Stimulated activated CD4-positive, alpha-beta T cell treated with anti-CD3 and anti-CD28 coated beads, Interleukin-2, amount 100 ng/mL, for 4 hours (primary cell): ENCODE measurements around the gene LRRC3.
"Not testable (repeated sequence)": the region's sequence is repeated elsewhere in the genome, so short reads cannot be mapped to it uniquely, and the experiment has no call there.

Experiments
- DNase-seq: peaks from one replicate; pipeline ENCODE4 v3.0.0-alpha.2; 2020; ENCODE audit warnings: low read depth

LRRC3 gene

GRCh38 chr21:44454747-44455523, at the start of gene LRRC3:
LRRC3 (plus strand) TSS chr21:44455510; CDS start chr21:44456645, 1,135 bp downstream.
- peak; percentile 81 for DNase-seq

GRCh38 chr21:44405948-44406872, 49.1 kb upstream of the LRRC3 start:
- DNase-seq, result no peak

- DNase-seq, result no peak
Observed at GRCh38 chr21:44406953-44407352, 48.4 kb upstream of the LRRC3 start.

GRCh38 chr21:44407493-44407892, 47.8 kb upstream of the LRRC3 start:
- peak; percentile 41 for DNase-seq

- no peak for DNase-seq
Observed at GRCh38 chr21:44408226-44408625, 47.1 kb upstream of the LRRC3 start.

- DNase-seq, result no peak
Observed at GRCh38 chr21:44413566-44414290, 41.6 kb upstream of the LRRC3 start.

GRCh38 chr21:44414291-44415072, 40.8 kb upstream of the LRRC3 start:
- DNase-seq, result no peak

- no peak for DNase-seq
Observed at GRCh38 chr21:44415073-44416025, 40.0 kb upstream of the LRRC3 start.

GRCh38 chr21:44416193-44416592, 39.1 kb upstream of the LRRC3 start:
- no peak for DNase-seq

- DNase-seq, result not testable (repeated sequence)
Observed at GRCh38 chr21:44417621-44418107, 37.6 kb upstream of the LRRC3 start.

GRCh38 chr21:44418108-44418875, 37.0 kb upstream of the LRRC3 start:
- no peak for DNase-seq

GRCh38 chr21:44418876-44419230, 36.5 kb upstream of the LRRC3 start:
- DNase-seq, result no peak

- DNase-seq, result no peak
Observed at GRCh38 chr21:44419679-44420078, 35.6 kb upstream of the LRRC3 start.

- DNase-seq, result no peak
Observed at GRCh38 chr21:44420416-44421205, 34.7 kb upstream of the LRRC3 start.

GRCh38 chr21:44421901-44422840, 33.1 kb upstream of the LRRC3 start:
- DNase-seq, result no peak

- no peak for DNase-seq
Observed at GRCh38 chr21:44423312-44423821, 31.9 kb upstream of the LRRC3 start.

GRCh38 chr21:44423941-44424607, 31.2 kb upstream of the LRRC3 start:
- DNase-seq, result no peak
